NCI-H524 (cell line): Measurements from ENCODE around the gene HCCS.

Experiments
- DNase-seq, 2 experiments: peaks; one replicate each; lab custom pipeline; 2025; lab: John Stamatoyannopoulos, UW

HCCS gene

GRCh38 chrX:11111037-11111851 lies at the start of gene HCCS:
HCCS (plus strand) TSS chrX:11111332; CDS start chrX:11112061, 729 bp downstream.
- DNase-seq, result peak; percentile 71 to 83

- DNase-seq, result no peak
Observed at GRCh38 chrX:11064276-11064675, 46.9 kb upstream of the HCCS start.

- no peak for DNase-seq
Observed at GRCh38 chrX:11064851-11065600, 46.1 kb upstream of the HCCS start.

- DNase-seq, result no peak
Observed at GRCh38 chrX:11066812-11067211, 44.3 kb upstream of the HCCS start.

GRCh38 chrX:11073381-11073780 lies 37.8 kb upstream of the HCCS start:
- DNase-seq, result no peak

GRCh38 chrX:11080741-11081305 lies 30.3 kb upstream of the HCCS start:
- no peak for DNase-seq

GRCh38 chrX:11081511-11081910 lies 29.6 kb upstream of the HCCS start:
- no peak for DNase-seq

- no peak for DNase-seq
Observed at GRCh38 chrX:11085305-11085704, 25.8 kb upstream of the HCCS start.

GRCh38 chrX:11089802-11090201 lies 21.3 kb upstream of the HCCS start:
- DNase-seq, result no peak

GRCh38 chrX:11097933-11098332 lies 13.2 kb upstream of the HCCS start:
- no peak for DNase-seq

- no peak for DNase-seq
Observed at GRCh38 chrX:11099465-11099864, 11.7 kb upstream of the HCCS start.

GRCh38 chrX:11100281-11101035 lies 10.7 kb upstream of the HCCS start:
- DNase-seq, result peak; percentile 20 to 65

GRCh38 chrX:11103006-11103405 lies 8.1 kb upstream of the HCCS start:
- DNase-seq, result no peak

GRCh38 chrX:11103751-11104150 lies 7.4 kb upstream of the HCCS start:
- DNase-seq, result no peak

GRCh38 chrX:11105080-11105479 lies 6.1 kb upstream of the HCCS start:
- no peak for DNase-seq

GRCh38 chrX:11108253-11108941 lies 2.7 kb upstream of the HCCS start:
- DNase-seq, result no peak

- no peak for DNase-seq
Observed at GRCh38 chrX:11109968-11110367, 1.2 kb upstream of the HCCS start.

GRCh38 chrX:11111947-11112346 lies 815 bp downstream of the HCCS start:
- no peak for DNase-seq

- DNase-seq, result no peak
Observed at GRCh38 chrX:11113731-11114130, 2.6 kb downstream of the HCCS start.

- DNase-seq, result no peak
Observed at GRCh38 chrX:11117745-11118144, 6.6 kb downstream of the HCCS start.

- no peak for DNase-seq
Observed at GRCh38 chrX:11119313-11119943, 8.3 kb downstream of the HCCS start.
